ENCODE results near the gene USPL1. TPM values are rescaled to one million over a fixed set of nuclear protein-coding genes. Genes with fewer than 3 reads are reported as not detected.

The USPL1 gene
- total and polyA plus RNA-seq, 2 experiments from 2014 or later = 10.0 to 13.0 TPM

GRCh38 chr13:30615866-30616541 lies 1.7 kb upstream of the USPL1 start:
- no peaks in the 10 kb centered on the region for H3K36me3 ChIP-seq (ENCODE audit: low read depth)
- H3K4me2 ChIP-seq (ENCODE audit: unreplicated experiment) = peak overlapping the region; percentile 97
- peak overlapping the region; percentile 99 for H3K9ac ChIP-seq
- H3K4me3 ChIP-seq = peak overlapping the region; percentile 87
- no peaks in the 10 kb centered on the region for H3K27me3 ChIP-seq (replicated peaks; ENCODE audit: insufficient read depth)
- no peaks in the 10 kb centered on the region for H4K20me1 ChIP-seq (ENCODE audit: insufficient read depth)
- peaks cover 31% of the 10 kb centered on the region for H3K4me1 ChIP-seq (ENCODE audit: insufficient read depth)
- H2AFZ ChIP-seq = peak overlapping the region; percentile 88
- peak; percentile 75 for DNase-seq
- H3K9me2 ChIP-seq (ENCODE audit: insufficient read depth) = no peaks in the 10 kb centered on the region
- H3K27ac ChIP-seq = peak overlapping the region; percentile 99
- in situ Hi-C loops (cut with MboI) = no loop called here
- 2% methylated on average over 7 of the region's 7 CpGs for WGBS, 2 experiments (ENCODE audit: low coverage in 1 of 2, low lambda C conversion rate in 2 of 2, missing lambda C conversion rate in 2 of 2)
- peaks cover 18% of the 10 kb centered on the region; the same call in 1 of the 2 replicates for H3F3A ChIP-seq (ENCODE audit: insufficient read depth)
- H3K79me2 ChIP-seq (ENCODE audit: insufficient read depth) = peaks cover 89% of the 10 kb centered on the region
- no peaks in the 10 kb centered on the region for H3K9me3 ChIP-seq (ENCODE audit: low read depth)
- TF ChIP-seq EZH2 (IDR thresholded peaks at IDR 0.05; ENCODE audit: insufficient read depth, poor library complexity, severe bottlenecking) (no peak), EZH2phosphoT487 (IDR thresholded peaks at IDR 0.05; ENCODE audit: insufficient read depth, low read depth) (no peak)

GRCh38 chr13:30616927-30617314 lies 799 bp upstream of the USPL1 start:
- H2AFZ ChIP-seq = peak overlapping the region; percentile 88
- peaks cover 89% of the 10 kb centered on the region for H3K79me2 ChIP-seq (ENCODE audit: insufficient read depth)
- peaks cover 19% of the 10 kb centered on the region; the same call in 1 of the 2 replicates for H3F3A ChIP-seq (ENCODE audit: insufficient read depth)
- H3K9me2 ChIP-seq (ENCODE audit: insufficient read depth) = no peaks in the 10 kb centered on the region
- TF ChIP-seq EZH2phosphoT487 (IDR thresholded peaks at IDR 0.05; ENCODE audit: insufficient read depth, low read depth) (no peak), EZH2 (IDR thresholded peaks at IDR 0.05; ENCODE audit: insufficient read depth, poor library complexity, severe bottlenecking) (no peak)
- H3K27me3 ChIP-seq (replicated peaks; ENCODE audit: insufficient read depth) = no peaks in the 10 kb centered on the region
- H3K27ac ChIP-seq = peak overlapping the region; percentile 99
- no peaks in the 10 kb centered on the region for H4K20me1 ChIP-seq (ENCODE audit: insufficient read depth)
- H3K4me2 ChIP-seq (ENCODE audit: unreplicated experiment) = peak overlapping the region; percentile 97
- peak overlapping the region; percentile 99 for H3K9ac ChIP-seq
- H3K4me1 ChIP-seq (ENCODE audit: insufficient read depth) = peaks cover 34% of the 10 kb centered on the region
- WGBS, 2 experiments (ENCODE audit: low coverage in 1 of 2, low lambda C conversion rate in 2 of 2, missing lambda C conversion rate in 2 of 2) = 0 to 1% methylated on average over 12 of the region's 12 CpGs
- in situ Hi-C loops (cut with MboI) = no loop called here
- DNase-seq = peak; percentile 91
- H3K36me3 ChIP-seq (ENCODE audit: low read depth) = no peaks in the 10 kb centered on the region
- H3K9me3 ChIP-seq (ENCODE audit: low read depth) = no peaks in the 10 kb centered on the region
- peak overlapping the region; percentile 87 for H3K4me3 ChIP-seq

- peak overlapping the region; percentile 54 for H3K27ac ChIP-seq
- peak overlapping the region; percentile 90 for H2AFZ ChIP-seq
- peak overlapping the region; percentile 99 for H3K4me2 ChIP-seq (ENCODE audit: unreplicated experiment)
- TF ChIP-seq EZH2phosphoT487 (IDR thresholded peaks at IDR 0.05; ENCODE audit: insufficient read depth, low read depth) (no peak), EZH2 (IDR thresholded peaks at IDR 0.05; ENCODE audit: insufficient read depth, poor library complexity, severe bottlenecking) (no peak)
- H3K9me2 ChIP-seq (ENCODE audit: insufficient read depth) = no peaks in the 10 kb centered on the region
- in situ Hi-C loops (cut with MboI) = no loop called here
- DNase-seq = peak; percentile 50
- H3F3A ChIP-seq (ENCODE audit: insufficient read depth) = peaks cover 30% of the 10 kb centered on the region; the same call in 1 of the 2 replicates
- peaks cover 40% of the 10 kb centered on the region for H3K4me1 ChIP-seq (ENCODE audit: insufficient read depth)
- peaks cover 89% of the 10 kb centered on the region for H3K79me2 ChIP-seq (ENCODE audit: insufficient read depth)
- H3K36me3 ChIP-seq (ENCODE audit: low read depth) = peaks cover 5% of the 10 kb centered on the region; the same call in 1 of the 2 replicates
- no peaks in the 10 kb centered on the region for H3K27me3 ChIP-seq (replicated peaks; ENCODE audit: insufficient read depth)
- no peaks in the 10 kb centered on the region for H4K20me1 ChIP-seq (ENCODE audit: insufficient read depth)
- peak overlapping the region; percentile 88 for H3K9ac ChIP-seq
- 2% methylated on average over 21 of the region's 21 CpGs for WGBS, 2 experiments (ENCODE audit: low coverage in 1 of 2, low lambda C conversion rate in 2 of 2, missing lambda C conversion rate in 2 of 2)
- H3K9me3 ChIP-seq (ENCODE audit: low read depth) = no peaks in the 10 kb centered on the region
- H3K4me3 ChIP-seq = peak overlapping the region; percentile 87
These were observed 638 bp downstream of the USPL1 start for GRCh38 chr13:30618186-30618929.

GRCh38 chr13:30618930-30619279 lies 1.2 kb downstream of the USPL1 start:
- in situ Hi-C loops (cut with MboI) = no loop called here
- peak overlapping the region; percentile 54 for H3K27ac ChIP-seq

More at GRCh38 chr13:30618930-30619279, 1.2 kb downstream of the USPL1 start:
- H3K4me3 ChIP-seq = peak overlapping the region; percentile 87
- peaks cover 89% of the 10 kb centered on the region for H3K79me2 ChIP-seq (ENCODE audit: insufficient read depth)
- H3K4me1 ChIP-seq (ENCODE audit: insufficient read depth) = peaks cover 40% of the 10 kb centered on the region
- H3K9me2 ChIP-seq (ENCODE audit: insufficient read depth) = no peaks in the 10 kb centered on the region
- TF ChIP-seq EZH2 (IDR thresholded peaks at IDR 0.05; ENCODE audit: insufficient read depth, poor library complexity, severe bottlenecking) (no peak), EZH2phosphoT487 (IDR thresholded peaks at IDR 0.05; ENCODE audit: insufficient read depth, low read depth) (no peak)
- peaks cover 5% of the 10 kb centered on the region; the same call in 1 of the 2 replicates for H3K36me3 ChIP-seq (ENCODE audit: low read depth)
- no peaks in the 10 kb centered on the region for H4K20me1 ChIP-seq (ENCODE audit: insufficient read depth)
- H3K27me3 ChIP-seq (replicated peaks; ENCODE audit: insufficient read depth) = no peaks in the 10 kb centered on the region
- peaks cover 30% of the 10 kb centered on the region; the same call in 1 of the 2 replicates for H3F3A ChIP-seq (ENCODE audit: insufficient read depth)
- peak overlapping the region; percentile 90 for H2AFZ ChIP-seq
- H3K9me3 ChIP-seq (ENCODE audit: low read depth) = no peaks in the 10 kb centered on the region
- H3K9ac ChIP-seq = peak overlapping the region; percentile 88
- H3K4me2 ChIP-seq (ENCODE audit: unreplicated experiment) = peak overlapping the region; percentile 99
- DNase-seq = no peak
- WGBS, 2 experiments (ENCODE audit: low coverage in 1 of 2, low lambda C conversion rate in 2 of 2, missing lambda C conversion rate in 2 of 2) = 13 to 20% methylated on average over 3 of the region's 3 CpGs
